RCC 7860 (cell line): Measurements from ENCODE around the gene CCDC68.
A peak's percentile ranks its signal among the peaks of the same experiment; 100 is the strongest.
"Not testable (repeated sequence)": the region's sequence is repeated elsewhere in the genome, so short reads cannot be mapped to it uniquely, and the experiment has no call there.

Experiments
- DNase-seq: peaks from one replicate; pipeline ENCODE4 v3.0.0-alpha.2; 2015; ENCODE audit warnings: low spot score
- FAIRE-seq: peaks from 2 replicates; lab custom pipeline; 2012; peaks lifted over from hg19 to GRCh38; lab: Jason Lieb, UNC

CCDC68 gene, protein sequence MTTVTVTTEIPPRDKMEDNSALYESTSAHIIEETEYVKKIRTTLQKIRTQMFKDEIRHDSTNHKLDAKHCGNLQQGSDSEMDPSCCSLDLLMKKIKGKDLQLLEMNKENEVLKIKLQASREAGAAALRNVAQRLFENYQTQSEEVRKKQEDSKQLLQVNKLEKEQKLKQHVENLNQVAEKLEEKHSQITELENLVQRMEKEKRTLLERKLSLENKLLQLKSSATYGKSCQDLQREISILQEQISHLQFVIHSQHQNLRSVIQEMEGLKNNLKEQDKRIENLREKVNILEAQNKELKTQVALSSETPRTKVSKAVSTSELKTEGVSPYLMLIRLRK

DNA sequence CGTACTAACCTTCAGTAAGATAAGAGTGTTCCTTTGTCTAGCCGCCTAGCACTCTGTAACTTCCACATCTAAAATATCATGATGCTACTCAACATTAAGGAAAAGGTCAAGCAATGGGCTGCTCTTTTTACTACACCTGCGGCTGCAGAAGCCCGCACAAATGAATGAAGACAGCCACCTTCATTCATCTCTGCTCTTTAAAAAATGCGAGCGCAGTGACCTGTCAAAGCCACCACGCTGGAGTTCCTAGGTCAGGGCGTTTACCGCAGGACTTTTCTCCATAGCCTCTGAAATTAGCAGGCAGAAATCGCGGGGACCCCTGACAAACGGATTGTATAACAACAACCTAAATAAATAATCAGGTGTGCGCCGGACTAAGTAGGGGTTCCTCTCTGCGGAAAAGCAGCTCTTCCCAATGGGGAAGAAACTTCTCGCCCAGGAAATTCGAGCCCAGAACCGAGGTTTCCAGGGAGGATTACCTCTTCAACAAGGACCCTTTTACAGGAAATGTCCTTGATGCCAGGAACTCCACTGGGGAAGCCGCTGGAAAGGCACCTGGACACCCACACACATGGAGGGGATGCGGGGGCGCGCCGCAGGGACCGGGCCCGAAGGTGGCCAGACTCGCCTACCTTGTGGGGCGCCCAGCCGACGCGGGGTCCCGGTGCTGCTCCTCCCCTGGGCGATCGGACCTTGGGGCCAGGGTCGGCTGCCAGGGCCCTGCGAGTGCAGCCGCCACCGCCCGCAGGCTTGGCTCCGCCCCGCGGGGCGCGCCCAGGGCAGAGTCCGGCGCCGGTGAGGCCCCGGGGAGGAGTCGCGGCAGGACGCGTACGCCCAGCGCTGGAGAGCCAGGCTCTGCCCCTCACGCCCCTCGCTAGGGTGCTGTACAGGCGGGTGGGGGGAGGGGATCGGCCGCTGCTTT lies at the start of gene CCDC68:
CCDC68 (minus strand) TSS at position 758 of the 922 bp plus-strand sequence. CDS start 16,670 bp downstream, outside the sequence.
- FAIRE-seq (no peak), DNase-seq (peak; percentile 18)

DNA sequence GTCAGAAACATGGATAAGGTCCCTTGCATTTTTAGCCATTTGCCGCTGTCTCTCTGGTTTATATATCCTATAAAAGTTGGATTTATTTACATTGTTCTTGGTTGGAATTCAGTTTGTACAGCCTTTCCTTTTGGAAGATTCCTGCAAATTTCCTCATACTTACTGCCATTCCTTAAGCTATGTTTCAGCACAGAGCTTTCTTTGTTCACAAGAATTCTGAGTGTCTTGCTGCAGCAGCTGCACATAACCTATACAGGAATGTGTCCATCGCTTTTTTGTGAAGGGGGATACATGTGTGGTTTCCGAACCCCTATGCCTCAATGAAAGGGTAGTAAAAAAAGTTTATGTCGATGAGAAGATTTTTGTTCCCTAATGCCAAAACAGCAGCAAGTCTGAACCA lies 48.3 kb upstream of the CCDC68 start:
- FAIRE-seq: no peak
- DNase-seq: no peak

DNA sequence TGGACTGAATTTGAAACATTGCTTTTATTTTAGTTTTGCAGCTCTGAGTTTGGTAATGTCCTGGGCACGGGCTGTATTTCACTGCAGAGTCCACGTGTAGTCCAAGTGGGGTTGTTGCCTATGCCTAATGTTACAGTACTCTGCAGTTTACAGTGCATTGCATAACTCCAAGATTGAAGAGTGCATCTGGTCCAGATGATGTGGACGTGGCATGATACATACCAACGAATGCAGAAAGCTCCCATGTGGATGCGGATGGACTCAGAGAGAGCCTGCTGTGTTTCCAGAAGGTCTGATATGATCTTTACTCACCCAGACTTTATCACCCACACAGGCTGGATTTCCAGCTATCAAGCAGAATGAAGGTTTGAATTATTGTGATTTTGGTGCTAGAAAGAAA lies 44.4 kb upstream of the CCDC68 start:
- no peak for FAIRE-seq
- no peak for DNase-seq

DNA sequence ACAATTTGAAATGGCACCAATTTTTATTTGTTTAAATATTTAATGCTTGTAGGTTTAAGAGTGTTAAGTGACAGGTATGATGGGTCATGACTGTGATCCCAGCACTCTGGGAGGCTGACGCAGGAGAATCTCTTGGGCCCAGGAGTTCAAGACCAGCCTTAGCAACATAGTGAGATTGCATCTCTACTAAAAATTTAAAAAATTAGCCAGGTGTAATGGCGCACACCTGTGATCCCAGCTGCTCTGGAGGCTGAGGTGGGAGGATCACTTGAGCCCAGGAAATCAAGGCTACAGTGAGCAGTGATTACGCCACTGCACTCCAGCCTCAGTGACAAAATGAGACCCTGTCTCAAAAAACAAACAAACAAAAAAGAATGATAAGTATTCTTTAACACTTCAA lies 43.0 kb upstream of the CCDC68 start:
- FAIRE-seq: no peak
- no peak for DNase-seq

DNA sequence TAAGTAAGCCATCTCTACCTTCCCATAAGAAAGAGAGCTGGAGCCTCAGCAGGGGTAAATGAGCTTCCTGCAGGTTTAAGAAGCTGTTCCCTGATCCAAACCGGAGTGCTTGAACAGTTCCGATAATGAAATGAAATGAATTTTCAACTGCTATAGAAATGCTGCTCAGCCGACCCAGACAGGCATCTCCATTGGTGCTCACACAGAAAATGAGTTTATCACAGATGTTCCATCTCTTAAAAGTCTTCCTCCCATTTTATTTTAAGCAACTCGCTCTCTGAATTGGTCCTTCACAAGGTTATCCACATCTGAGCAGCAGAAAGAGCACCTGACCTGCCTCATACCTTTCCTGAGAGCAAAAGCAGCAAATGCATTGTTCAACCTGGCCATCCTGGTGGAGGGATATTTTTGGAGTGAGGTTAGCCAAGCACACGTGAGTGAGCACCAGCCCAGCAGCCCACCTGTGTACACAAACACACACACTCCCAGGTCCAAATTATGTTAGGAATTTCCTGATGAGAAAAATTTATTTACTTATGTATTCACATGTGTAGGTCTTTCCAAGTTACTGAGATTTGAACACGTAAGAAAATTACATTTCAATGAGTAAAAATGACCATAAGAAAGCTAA lies 42.2 kb upstream of the CCDC68 start:
- FAIRE-seq (no peak), DNase-seq (no peak)

DNA sequence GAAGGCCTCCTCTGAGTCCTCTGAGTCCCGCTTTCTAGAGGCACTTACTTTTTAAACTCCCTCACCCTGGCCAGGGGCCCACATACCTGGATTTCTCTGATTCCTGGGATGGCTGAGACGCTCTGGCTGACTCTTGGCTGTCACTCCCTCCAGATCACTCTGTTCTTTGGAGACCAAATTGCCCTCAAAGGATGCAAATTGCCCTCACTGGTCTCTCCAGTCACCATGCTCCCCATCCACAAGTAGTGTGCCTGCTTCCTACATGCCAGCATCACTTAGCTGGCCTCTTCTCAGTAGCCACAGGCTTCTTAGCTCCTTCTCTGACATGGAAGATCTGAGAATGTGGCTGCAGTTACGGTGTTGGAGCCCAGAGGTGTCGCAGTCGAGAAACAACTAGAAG lies 41.3 kb upstream of the CCDC68 start:
- FAIRE-seq (no peak), DNase-seq (no peak)

DNA sequence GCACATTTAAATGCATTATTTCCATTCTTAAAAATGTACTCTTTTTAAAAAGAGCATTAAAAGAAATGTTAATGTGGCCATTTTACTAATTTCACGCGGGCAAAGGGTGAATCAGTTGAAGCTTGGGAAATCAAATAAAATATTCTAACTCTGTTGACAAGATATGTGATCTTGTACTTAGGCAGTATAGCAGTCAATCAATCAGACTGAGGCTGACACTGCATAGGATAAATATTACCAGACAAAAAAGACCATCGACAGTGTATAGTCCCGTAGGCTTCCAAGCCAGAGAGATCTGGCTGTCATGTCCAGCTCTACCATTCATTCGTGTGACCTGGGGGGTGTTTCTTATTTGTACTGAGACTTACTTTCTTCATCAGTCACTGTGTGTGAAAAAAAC lies 39.8 kb upstream of the CCDC68 start:
- FAIRE-seq: no peak

DNA sequence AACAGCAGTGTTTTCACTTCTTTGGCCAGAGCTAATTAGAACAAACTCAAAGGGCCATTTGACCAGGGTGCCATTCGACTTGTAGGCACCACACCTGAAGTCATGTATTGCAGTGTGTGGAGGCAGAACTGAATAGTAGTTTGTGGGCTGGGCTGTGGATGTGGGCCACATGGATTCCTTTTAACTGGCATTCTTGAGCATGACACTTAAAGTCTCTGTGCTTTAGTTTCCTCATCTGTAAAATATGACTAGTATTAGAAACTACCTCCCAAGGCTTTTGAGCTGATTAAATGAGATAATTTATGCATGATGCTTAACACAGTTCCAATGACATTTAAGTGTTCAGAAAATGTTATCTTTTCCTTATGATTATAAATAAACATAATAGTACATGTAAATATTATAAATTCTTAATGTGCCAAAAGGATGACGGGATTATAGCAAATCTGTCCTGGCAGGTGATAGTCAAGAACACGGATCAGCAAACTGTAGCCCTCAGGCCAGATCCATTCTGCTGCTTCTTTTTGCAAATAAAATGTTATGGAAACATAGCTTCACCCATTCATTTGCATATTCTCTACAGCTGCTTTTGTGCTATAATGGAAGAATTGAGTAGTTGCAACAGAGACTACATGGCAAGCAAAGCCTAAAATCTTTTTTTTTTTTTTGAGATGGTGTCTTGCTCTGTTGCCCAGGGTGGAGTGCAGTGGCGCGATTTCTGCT lies 36.3 kb upstream of the CCDC68 start:
- FAIRE-seq: no peak

More for the DNA sequence above, 39.8 kb upstream of the CCDC68 start:
- DNase-seq: no peak

DNA sequence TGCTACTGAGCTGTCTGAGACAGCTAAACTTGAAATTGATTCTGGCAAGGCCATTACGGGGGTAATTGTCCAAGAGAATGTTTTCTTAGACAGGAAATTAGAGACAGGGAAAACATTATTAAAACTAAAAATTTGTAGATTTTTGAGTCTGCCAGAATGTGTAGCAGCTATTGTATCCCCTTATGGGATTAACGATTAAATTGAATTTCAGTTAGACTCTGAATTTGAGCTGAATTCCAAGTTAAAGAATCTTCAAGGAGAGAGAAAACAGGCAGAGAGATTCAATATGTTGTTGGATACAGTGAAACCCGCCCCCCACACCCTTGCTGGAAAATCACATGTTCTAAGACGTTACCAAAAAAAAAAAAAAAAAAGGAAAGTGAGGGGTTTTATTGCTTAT lies 32.7 kb upstream of the CCDC68 start:
- DNase-seq (no peak), FAIRE-seq (no peak)

More for the DNA sequence above, 36.3 kb upstream of the CCDC68 start:
- no peak for DNase-seq

DNA sequence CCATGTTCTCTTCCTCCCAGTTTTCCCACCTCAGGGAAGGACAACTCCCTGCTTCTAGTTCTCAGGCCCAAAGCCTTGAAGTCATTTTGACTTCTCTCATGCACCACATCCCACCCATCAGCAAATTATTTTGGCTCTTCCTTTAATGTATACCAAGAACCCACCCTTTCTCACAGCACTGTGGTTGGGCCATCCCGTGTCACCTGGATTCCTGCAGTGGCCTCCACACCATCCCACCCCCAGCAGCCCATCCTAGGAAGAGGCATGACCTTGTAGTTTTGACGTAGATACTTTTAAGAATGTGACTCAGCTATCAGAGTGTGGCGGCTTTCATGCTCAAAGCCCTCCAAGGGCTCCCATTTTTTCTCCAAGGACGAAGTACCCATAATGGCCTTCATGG lies 25.6 kb upstream of the CCDC68 start:
- FAIRE-seq (no peak), DNase-seq (no peak)

DNA sequence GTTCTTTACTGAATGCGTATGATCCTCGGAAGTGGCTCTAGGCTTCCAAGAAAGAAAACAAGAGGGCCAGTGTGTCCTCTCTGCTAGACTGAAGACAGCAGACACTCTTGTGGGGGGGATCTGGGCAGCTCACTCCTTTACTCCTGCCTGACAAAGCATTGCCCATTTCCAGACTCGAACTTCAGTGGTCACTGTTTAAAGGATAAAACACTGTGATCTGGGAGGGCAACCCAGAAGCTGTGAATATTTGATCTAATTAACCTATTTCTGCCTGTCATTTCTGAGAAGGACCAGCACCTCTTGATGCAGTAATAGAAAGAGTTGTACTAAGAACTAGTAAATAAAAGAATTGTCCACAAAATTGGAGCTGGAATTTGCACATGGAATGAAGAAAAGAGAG lies 24.5 kb upstream of the CCDC68 start:
- FAIRE-seq (no peak), DNase-seq (no peak)

DNA sequence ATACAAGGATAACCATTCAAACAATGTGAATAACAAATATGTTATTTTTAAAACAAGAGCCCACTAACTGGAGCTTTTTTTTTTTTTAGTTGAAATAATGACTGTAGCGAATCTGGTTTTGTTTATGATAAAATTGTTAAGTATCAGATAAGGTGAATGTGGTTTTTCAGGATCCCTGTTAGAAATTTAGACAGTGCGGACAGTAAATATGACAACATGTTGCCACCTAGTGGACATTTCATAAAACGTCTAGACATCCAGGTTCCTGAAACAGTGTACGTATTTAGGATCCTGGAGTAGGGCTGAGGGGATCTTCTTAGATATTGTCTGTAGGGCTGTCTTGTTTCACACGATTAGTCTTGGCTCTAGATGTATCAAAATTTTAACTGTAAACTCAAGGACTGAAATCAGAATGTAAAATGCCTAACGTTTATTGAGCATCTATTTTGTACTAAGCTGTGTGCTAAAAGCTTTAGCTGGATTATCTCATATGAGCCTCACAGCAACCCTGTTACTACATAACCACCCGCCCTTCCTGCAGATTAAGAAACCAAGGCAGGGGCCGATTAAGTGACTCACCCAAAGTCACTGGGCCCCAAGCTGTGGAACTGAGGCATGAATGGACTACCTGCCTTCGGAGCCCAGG lies 23.9 kb upstream of the CCDC68 start:
- FAIRE-seq (peak; percentile 74), DNase-seq (peak; percentile 58)

DNA sequence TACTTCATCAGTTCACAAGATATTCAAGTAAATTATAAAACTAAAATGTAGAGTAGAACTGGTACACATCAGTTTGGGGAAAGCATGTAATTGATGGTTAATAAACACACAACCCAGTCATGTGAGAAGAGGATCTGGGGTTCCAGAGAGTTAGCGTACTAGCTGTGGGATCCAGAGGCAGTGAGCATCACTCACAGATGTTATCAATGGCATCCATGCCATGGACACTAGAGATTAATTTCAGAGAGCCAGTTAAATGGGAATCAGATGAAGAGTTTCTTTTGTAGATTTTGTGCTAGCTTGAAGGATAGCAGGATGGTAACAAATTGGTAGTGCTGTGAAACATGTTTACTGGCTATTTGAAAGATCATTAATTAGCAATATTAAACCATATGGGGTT lies 21.8 kb upstream of the CCDC68 start:
- FAIRE-seq: no peak
- DNase-seq: no peak

DNA sequence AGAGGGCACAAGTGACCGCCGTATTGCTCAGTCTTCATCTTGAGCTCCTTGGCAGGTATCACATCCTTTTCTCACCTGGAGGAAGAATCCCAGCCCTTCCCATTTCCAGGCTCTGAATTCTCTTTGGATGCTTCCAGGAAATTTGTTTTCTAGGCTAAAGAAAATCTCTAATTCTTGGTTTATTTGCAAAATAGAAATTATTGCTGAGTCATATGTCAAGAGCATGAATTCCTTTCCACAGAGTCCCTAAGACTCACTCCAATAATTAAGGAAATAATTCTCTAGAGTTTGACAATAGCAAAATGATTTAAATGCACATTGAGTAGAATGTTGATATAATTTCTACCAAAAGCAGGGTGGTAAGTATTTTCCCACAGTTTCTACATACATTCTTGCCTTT lies 16.3 kb upstream of the CCDC68 start:
- DNase-seq (no peak), FAIRE-seq (no peak)

DNA sequence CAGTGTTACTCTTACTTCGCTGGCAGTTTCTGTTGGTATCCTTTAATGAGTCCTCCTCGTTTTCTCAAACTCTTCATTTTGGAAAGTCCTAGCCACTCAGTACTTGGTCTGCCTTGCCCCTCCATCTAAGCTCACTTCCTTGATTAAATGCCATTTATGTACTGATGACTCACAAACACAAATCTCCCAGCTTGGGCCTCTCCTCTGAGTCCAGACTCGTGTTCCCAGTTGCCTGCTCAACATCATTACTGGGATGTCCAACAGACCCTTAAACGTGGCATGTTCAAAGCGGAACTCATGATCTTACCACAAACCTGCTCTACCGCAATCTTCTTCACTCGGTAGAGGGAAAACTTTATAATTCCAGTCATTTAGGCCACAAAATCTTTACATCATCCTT lies 13.8 kb upstream of the CCDC68 start:
- DNase-seq (no peak), FAIRE-seq (no peak)

DNA sequence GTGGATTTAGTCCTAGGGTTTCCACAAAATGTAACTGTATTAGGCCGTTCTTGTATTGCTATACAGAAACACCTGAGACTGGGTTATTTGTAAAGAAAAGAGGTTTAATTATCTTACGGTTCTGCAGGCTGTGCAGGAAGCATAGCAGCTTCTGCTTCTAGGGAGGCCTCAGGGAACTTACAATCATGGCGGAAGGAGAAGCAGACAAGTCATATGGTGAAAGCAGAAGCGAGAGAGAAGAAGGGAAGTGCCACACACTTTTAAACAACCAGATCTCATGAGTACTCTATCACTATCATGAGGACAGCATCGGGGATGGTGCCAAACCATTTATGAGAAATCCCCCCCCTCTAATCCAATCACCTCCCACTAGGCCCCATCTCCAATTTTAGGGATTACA lies 9.5 kb upstream of the CCDC68 start:
- DNase-seq (no peak), FAIRE-seq (no peak)

DNA sequence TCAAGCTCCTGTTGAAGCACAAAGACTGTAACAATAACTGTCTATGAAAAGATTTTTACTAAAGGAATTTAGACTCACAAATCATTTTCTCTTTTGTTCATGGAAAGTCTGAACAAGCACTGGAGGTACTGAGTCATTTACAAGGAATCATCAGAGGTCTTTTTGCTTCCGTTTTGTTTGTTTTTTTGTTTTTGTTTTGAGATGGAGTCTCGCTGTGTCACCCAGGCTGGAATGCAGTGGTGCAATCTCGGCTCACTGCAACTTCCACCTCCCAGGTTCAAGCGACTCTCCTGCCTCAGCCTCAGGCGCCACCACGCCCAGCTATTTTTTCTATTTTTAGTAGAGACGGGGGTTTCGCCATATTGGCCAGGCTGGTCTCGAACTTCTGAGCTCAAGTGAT lies 9.0 kb upstream of the CCDC68 start:
- not testable (repeated sequence) for DNase-seq, FAIRE-seq

DNA sequence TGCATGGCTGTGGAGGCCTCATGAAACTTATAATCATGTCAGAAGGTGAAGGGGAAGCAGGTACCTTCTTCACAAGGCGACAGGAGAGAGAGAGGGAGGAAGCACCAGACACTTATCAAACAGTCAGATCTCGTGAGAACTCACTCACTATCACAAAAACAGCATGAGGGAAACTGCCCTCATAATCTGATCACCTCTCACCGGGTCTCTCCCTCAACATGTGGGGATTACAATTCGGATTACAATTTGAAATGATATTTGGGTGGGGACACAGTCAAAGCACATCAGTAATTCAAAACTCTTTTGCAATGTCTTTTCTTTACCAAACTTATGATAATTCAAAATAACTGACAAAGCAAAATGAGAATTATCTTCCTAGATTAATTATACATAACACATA lies 8.5 kb upstream of the CCDC68 start:
- DNase-seq: no peak
- FAIRE-seq: no peak

DNA sequence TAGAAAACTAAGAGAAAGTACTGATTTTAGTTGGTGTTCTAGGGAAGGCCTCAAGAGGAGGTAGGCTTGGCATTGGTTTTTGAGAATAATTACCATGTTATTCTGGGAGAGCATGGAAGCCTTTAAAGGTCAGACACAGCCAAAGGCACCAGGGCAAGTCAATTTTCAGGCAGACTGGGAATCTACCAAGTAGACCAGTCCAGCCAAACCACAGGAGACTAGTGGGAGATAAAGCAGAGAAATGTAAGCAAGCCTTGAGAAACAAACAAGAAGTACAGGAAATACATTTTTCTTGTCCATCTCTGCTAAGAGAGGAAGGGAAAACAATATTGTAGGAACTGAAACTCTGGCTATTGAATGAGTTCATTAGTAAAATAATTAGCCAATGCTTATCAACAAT lies 5.5 kb upstream of the CCDC68 start:
- no peak for DNase-seq

DNA sequence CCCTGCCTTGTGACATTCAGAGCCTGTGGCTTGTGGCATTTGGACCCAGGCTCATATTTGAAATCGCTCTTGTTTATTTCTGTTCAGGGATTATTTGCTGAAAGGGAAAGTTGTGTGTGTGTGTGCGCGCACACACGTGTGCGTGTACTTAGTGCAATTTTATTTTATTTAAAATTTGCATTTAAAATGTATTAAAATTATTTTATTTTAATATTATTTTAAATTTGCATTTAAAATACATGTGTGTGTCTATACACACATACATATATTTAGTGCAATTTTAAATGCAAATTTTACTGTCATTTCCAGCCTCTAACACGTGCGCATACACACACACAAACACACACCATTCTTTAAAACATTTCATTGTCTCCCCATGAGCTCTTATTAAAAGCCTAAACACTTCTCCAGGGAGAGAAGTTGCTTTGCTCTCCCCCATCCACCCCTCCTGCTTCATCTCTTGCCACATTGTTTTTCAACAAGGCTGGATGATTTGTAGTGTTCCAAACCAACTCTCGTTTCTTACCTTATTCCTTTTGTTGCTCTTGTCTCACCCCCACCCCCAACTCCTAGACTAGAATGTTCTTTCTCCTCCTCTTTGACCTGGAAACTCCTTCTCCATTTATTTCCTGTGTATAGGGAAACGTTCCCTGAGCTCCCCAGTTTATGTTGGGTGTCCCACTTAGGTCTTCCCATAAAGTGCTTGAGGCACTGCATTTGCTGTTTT lies 3.8 kb upstream of the CCDC68 start:
- FAIRE-seq: no peak
- no peak for DNase-seq

More for the DNA sequence above, 5.5 kb upstream of the CCDC68 start:
- no peak for FAIRE-seq
